GM12892 (cell line): ENCODE measurements around the gene PCDHGB7.
"Not testable (repeated sequence)": the region's sequence is repeated elsewhere in the genome, so short reads cannot be mapped to it uniquely, and the experiment has no call there.

Experiments
- POLR2A ChIP-seq: IDR thresholded peaks from 2 replicates; pipeline ENCODE4 v1.6.1; 2011; ENCODE audit warnings: low read depth, low read length, control low read depth
- POLR2AphosphoS5 ChIP-seq: IDR thresholded peaks from 2 replicates; pipeline ENCODE4 v1.6.1; 2011; ENCODE audit warnings: low read depth, low read length, control low read depth
- TAF1 ChIP-seq: IDR thresholded peaks from 2 replicates; pipeline ENCODE4 v1.6.1; 2011; ENCODE audit warnings: low read depth, mild to moderate bottlenecking, control low read depth, low read length, borderline replicate concordance

GRCh38 chr5:141397756-141398551 lies 19.5 kb upstream of the PCDHGB7 start, which contains the start of gene PCDHGB5:
- not testable (repeated sequence) for TF ChIP-seq POLR2AphosphoS5, TAF1, POLR2A
